ENCODE data around the gene PCDHGA1. TPM values are rescaled to one million over a fixed set of nuclear protein-coding genes. Genes with fewer than 3 reads are reported as not detected.

Gene PCDHGA1
- total RNA-seq, 1 experiment from 2014 or later: 0.04 TPM

GRCh38 chr5:141517880-141518617 is 187.7 kb downstream of the PCDHGA1 start:
- no peaks in the 10 kb centered on the region for H3K9me2 ChIP-seq (replicated peaks; ENCODE audit: low read length)
- TF ChIP-seq, protein P1, sequence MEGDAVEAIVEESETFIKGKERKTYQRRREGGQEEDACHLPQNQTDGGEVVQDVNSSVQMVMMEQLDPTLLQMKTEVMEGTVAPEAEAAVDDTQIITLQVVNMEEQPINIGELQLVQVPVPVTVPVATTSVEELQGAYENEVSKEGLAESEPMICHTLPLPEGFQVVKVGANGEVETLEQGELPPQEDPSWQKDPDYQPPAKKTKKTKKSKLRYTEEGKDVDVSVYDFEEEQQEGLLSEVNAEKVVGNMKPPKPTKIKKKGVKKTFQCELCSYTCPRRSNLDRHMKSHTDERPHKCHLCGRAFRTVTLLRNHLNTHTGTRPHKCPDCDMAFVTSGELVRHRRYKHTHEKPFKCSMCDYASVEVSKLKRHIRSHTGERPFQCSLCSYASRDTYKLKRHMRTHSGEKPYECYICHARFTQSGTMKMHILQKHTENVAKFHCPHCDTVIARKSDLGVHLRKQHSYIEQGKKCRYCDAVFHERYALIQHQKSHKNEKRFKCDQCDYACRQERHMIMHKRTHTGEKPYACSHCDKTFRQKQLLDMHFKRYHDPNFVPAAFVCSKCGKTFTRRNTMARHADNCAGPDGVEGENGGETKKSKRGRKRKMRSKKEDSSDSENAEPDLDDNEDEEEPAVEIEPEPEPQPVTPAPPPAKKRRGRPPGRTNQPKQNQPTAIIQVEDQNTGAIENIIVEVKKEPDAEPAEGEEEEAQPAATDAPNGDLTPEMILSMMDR (conservative IDR thresholded peaks at IDR 0.05; ENCODE audit: low read depth, low read length): no peak
- TF ChIP-seq EZH2phosphoT487 (IDR thresholded peaks at IDR 0.05; ENCODE audit: borderline replicate concordance, low read length): no peak
- no peak for TF ChIP-seq EZH2 (IDR thresholded peaks at IDR 0.05; ENCODE audit: low read length, unreplicated experiment)
- no peak for ATAC-seq
- peaks cover 10% of the 10 kb centered on the region for H3F3A ChIP-seq (ENCODE audit: low read length, unreplicated experiment)
- no peaks in the 10 kb centered on the region for H3K27me3 ChIP-seq (ENCODE audit: low read length)
- H4K20me1 ChIP-seq (ENCODE audit: low read length): no peaks in the 10 kb centered on the region
- H3K9me3 ChIP-seq (ENCODE audit: low read length): no peaks in the 10 kb centered on the region
- intact Hi-C loops (cut with micrococcal nuclease): no loop called here
- BruUV-seq (replicated peaks): no TSS peak
- no peak overlapping the region for H3K27ac ChIP-seq (ENCODE audit: low read length)
- DNase-seq: no peak
- H3K4me1 ChIP-seq (ENCODE audit: insufficient read depth, low read length): peaks cover 33% of the 10 kb centered on the region
- ChIA-PET POLR2A (ENCODE audit: unreplicated experiment) (interaction anchor here (0.5 to 0.7 kb wide), 2 partner anchors 43 to 111 kb away, joined by 4 read pairs; no protein-coding TSS in a partner anchor), CTCF (interaction anchor here (0.6 to 0.7 kb wide), 2 partner anchors 9 to 154 kb away, joined by 6 to 10 read pairs; partner anchors contain the start of gene PCDHGA5)
- no peak overlapping the region for H2AFZ ChIP-seq (ENCODE audit: low read length)
- no peak overlapping the region for H3K9ac ChIP-seq (ENCODE audit: low read length)
- peaks cover 6% of the 10 kb centered on the region; the same call in 1 of the 2 replicates for H3K79me2 ChIP-seq (ENCODE audit: low read length)
- no peak overlapping the region for H3K4me3 ChIP-seq (ENCODE audit: low read length)
- H3K36me3 ChIP-seq (ENCODE audit: low read depth, low read length): peaks cover 41% of the 10 kb centered on the region
- no peak overlapping the region for H3K4me2 ChIP-seq (ENCODE audit: low read length)

DNA sequence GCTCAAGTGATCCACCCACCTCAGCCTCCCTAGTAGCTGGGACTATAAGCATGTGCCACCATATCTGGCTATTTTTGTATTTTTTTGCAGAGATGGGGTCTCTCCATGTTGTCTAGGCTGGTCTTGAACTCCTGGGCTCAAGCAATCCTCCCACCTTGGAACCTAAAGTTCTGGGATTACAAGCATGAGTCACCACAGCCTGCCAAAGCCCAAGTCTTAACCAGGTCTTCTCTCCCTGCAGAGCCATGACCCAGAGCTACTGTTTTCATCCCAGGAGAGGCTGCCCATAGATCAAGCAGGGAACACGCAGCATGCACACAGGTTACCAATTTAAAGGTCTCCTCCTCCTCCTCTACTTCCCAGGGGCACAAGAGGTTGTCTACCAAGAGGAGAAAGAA is 188.3 kb downstream of the PCDHGA1 start:
- Histone ChIP-seq H3K9me2 (replicated peaks; ENCODE audit: low read length) (no peaks in the 10 kb centered on the region), H3K9me3 (ENCODE audit: low read length) (no peaks in the 10 kb centered on the region), H2AFZ (ENCODE audit: low read length) (no peak overlapping the region), H3K27ac (ENCODE audit: low read length) (no peak overlapping the region), H4K20me1 (ENCODE audit: low read length) (no peaks in the 10 kb centered on the region), H3K27me3 (ENCODE audit: low read length) (no peaks in the 10 kb centered on the region), H3K4me1 (ENCODE audit: insufficient read depth, low read length) (peaks cover 37% of the 10 kb centered on the region), H3K36me3 (ENCODE audit: low read depth, low read length) (peaks cover 47% of the 10 kb centered on the region), H3K9ac (ENCODE audit: low read length) (no peak overlapping the region), H3K4me3 (ENCODE audit: low read length) (no peak overlapping the region), H3K79me2 (ENCODE audit: low read length) (peaks cover 6% of the 10 kb centered on the region; the same call in 1 of the 2 replicates), H3F3A (ENCODE audit: low read length, unreplicated experiment) (peaks cover 10% of the 10 kb centered on the region), H3K4me2 (ENCODE audit: low read length) (no peak overlapping the region)
- CTCF ChIA-PET: interaction anchor here (0.7 kb wide), 1 partner anchor 9 kb away, joined by 6 read pairs; no protein-coding TSS in a partner anchor
- POLR2A ChIA-PET (ENCODE audit: unreplicated experiment): interaction anchor here (0.5 to 0.7 kb wide), 2 partner anchors 42 to 111 kb away, joined by 4 read pairs; no protein-coding TSS in a partner anchor
- no TSS peak for BruUV-seq (replicated peaks)
- ATAC-seq: no peak
- no peak for DNase-seq
- TF ChIP-seq EZH2phosphoT487 (IDR thresholded peaks at IDR 0.05; ENCODE audit: borderline replicate concordance, low read length): no peak
- TF ChIP-seq, protein P1 (conservative IDR thresholded peaks at IDR 0.05; ENCODE audit: low read depth, low read length): no peak
- TF ChIP-seq EZH2 (IDR thresholded peaks at IDR 0.05; ENCODE audit: low read length, unreplicated experiment): no peak
- intact Hi-C loops (cut with micrococcal nuclease): no loop called here
